WERI-Rb-1 (cell line): ENCODE data around the gene GOLGA6L10.
"Not testable (repeated sequence)": the region's sequence is repeated elsewhere in the genome, so short reads cannot be mapped to it uniquely, and the experiment has no call there.

Source experiments
- DNase-seq: peaks from one replicate; pipeline ENCODE4 v3.0.0-alpha.2; 2020
- H3K27ac ChIP-seq: fragments of 250-450 bp; sonication (Bioruptor Pico); 2 replicates; pipeline ENCODE4 v1.5.1; 2020; ENCODE audit warnings: mild to moderate bottlenecking, moderate library complexity
- H3K27me3 ChIP-seq: fragments of 250-450 bp; sonication (Bioruptor Pico); 2 replicates; pipeline ENCODE4 v1.5.1; 2021; ENCODE audit warnings: mild to moderate bottlenecking, low read depth, moderate library complexity; ENCODE audit not compliant: insufficient read depth, severe bottlenecking
- H3K36me3 ChIP-seq: fragments of 250-450 bp; sonication (Bioruptor Pico); 2 replicates; pipeline ENCODE4 v1.5.1; 2020; ENCODE audit warnings: mild to moderate bottlenecking, moderate library complexity
- H3K4me3 ChIP-seq: 2 replicates; pipeline ENCODE4 v1.5.1; 2011; ENCODE audit warnings: low read depth, mild to moderate bottlenecking, control low read depth, low read length
- H3K9me3 ChIP-seq: fragments of 250-450 bp; sonication (Bioruptor Pico); 2 replicates; pipeline ENCODE4 v1.5.1; 2021; ENCODE audit warnings: mild to moderate bottlenecking, moderate library complexity; ENCODE audit not compliant: severe bottlenecking
- CTCF ChIP-seq: IDR thresholded peaks from 2 replicates; pipeline ENCODE4 v1.5.1; 2011; ENCODE audit warnings: low read depth, mild to moderate bottlenecking, control low read depth, inconsistent platforms, low read length

GOLGA6L10 gene

GRCh38 chr15:82371656-82372055, 22.4 kb upstream of the GOLGA6L10 start:
- Histone ChIP-seq H3K27me3 (no peaks in the 10 kb centered on the region), H3K36me3 (no peaks in the 10 kb centered on the region), H3K27ac (no peak overlapping the region), H3K4me3 (no peak overlapping the region), H3K9me3 (no peaks in the 10 kb centered on the region)
- DNase-seq: no peak
- no peak for TF ChIP-seq CTCF

GRCh38 chr15:82367790-82368189, 18.5 kb upstream of the GOLGA6L10 start:
- not testable (repeated sequence) for DNase-seq, H3K27ac ChIP-seq, H3K27me3 ChIP-seq, H3K9me3 ChIP-seq, H3K4me3 ChIP-seq, H3K36me3 ChIP-seq

GRCh38 chr15:82365692-82366323, 16.5 kb upstream of the GOLGA6L10 start:
- H3K4me3 ChIP-seq, H3K27ac ChIP-seq, H3K36me3 ChIP-seq, H3K27me3 ChIP-seq, H3K9me3 ChIP-seq: not testable (repeated sequence)
- peak; percentile 51 for DNase-seq
- TF ChIP-seq CTCF: peak; percentile 23; the same call in 1 of the 2 replicates

- not testable (repeated sequence) for DNase-seq, H3K27me3 ChIP-seq, H3K9me3 ChIP-seq, H3K27ac ChIP-seq, H3K4me3 ChIP-seq, H3K36me3 ChIP-seq
Observed at GRCh38 chr15:82364548-82364947, 15.3 kb upstream of the GOLGA6L10 start.

GRCh38 chr15:82362790-82363189, 13.5 kb upstream of the GOLGA6L10 start:
- H3K36me3 ChIP-seq, H3K9me3 ChIP-seq, H3K4me3 ChIP-seq, DNase-seq, H3K27me3 ChIP-seq, H3K27ac ChIP-seq: not testable (repeated sequence)

GRCh38 chr15:82360618-82361017, 11.3 kb upstream of the GOLGA6L10 start:
- H3K27me3 ChIP-seq, DNase-seq, H3K9me3 ChIP-seq, H3K27ac ChIP-seq, H3K36me3 ChIP-seq, H3K4me3 ChIP-seq: not testable (repeated sequence)

- DNase-seq, H3K9me3 ChIP-seq, H3K4me3 ChIP-seq, H3K27me3 ChIP-seq, H3K27ac ChIP-seq, H3K36me3 ChIP-seq: not testable (repeated sequence)
Observed at GRCh38 chr15:82355055-82355454, 5.8 kb upstream of the GOLGA6L10 start.

GRCh38 chr15:82354546-82354945, 5.3 kb upstream of the GOLGA6L10 start:
- H3K9me3 ChIP-seq, H3K27ac ChIP-seq, H3K36me3 ChIP-seq, DNase-seq, H3K27me3 ChIP-seq: not testable (repeated sequence)
- peak overlapping the region; percentile 48 for H3K4me3 ChIP-seq

GRCh38 chr15:82347645-82348044, 1.6 kb downstream of the GOLGA6L10 start:
- not testable (repeated sequence) for H3K4me3 ChIP-seq, DNase-seq, H3K27ac ChIP-seq, H3K9me3 ChIP-seq, H3K27me3 ChIP-seq, H3K36me3 ChIP-seq

GRCh38 chr15:82345176-82345575, 4.1 kb downstream of the GOLGA6L10 start:
- not testable (repeated sequence) for H3K27me3 ChIP-seq, H3K27ac ChIP-seq, H3K4me3 ChIP-seq

GRCh38 chr15:82344421-82344820, 4.9 kb downstream of the GOLGA6L10 start:
- H3K9me3 ChIP-seq, DNase-seq, H3K4me3 ChIP-seq, H3K36me3 ChIP-seq, H3K27ac ChIP-seq, H3K27me3 ChIP-seq: not testable (repeated sequence)

More at GRCh38 chr15:82345176-82345575, 4.1 kb downstream of the GOLGA6L10 start:
- not testable (repeated sequence) for DNase-seq, H3K36me3 ChIP-seq, H3K9me3 ChIP-seq

- not testable (repeated sequence) for H3K4me3 ChIP-seq, DNase-seq, H3K27me3 ChIP-seq
Observed at GRCh38 chr15:82343851-82344250, 5.4 kb downstream of the GOLGA6L10 start.

More at GRCh38 chr15:82343851-82344250, 5.4 kb downstream of the GOLGA6L10 start:
- not testable (repeated sequence) for H3K36me3 ChIP-seq, H3K9me3 ChIP-seq, H3K27ac ChIP-seq
